Measurements from ENCODE around the gene CASP9. TPM values are rescaled to one million over a fixed set of nuclear protein-coding genes. Genes with fewer than 3 reads are reported as not detected.
"Not testable (repeated sequence)": the region's sequence is repeated elsewhere in the genome, so short reads cannot be mapped to it uniquely, and the experiment has no call there.

The CASP9 gene
- total RNA-seq, 4 donors from 2014 or later = 2.6 to 16.0 (median 8.1) TPM

GRCh38 chr1:15500184-15501178 lies 23.5 kb downstream of the CASP9 start:
- H3K36me3 ChIP-seq = no peaks in the 10 kb centered on the region
- H3K4me1 ChIP-seq = no peaks in the 10 kb centered on the region

DNA sequence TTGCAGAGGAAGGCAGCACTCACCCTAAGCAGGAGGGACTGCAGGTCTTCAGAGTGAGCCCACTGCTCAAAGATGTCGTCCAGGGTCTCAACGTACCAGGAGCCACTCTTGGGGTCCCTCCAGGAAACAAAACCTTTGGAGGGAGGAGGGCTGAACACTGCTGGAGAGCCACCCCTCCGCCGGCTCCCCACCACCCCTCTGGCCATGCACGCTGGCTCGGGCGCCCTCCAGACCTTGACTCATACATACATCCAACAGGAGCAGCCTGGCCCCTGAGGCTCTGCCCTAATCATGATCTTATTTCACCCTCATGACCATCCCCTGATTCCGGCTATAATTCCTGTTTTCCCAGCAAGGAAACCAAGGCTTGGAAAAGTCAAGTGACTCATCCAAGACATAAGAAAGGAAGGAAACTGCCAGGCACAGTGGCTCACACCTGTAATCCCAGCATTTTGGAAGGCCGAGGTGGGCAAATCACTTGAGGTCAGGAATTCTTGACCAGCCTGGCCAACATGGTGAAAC lies 30.1 kb downstream of the CASP9 start:
- no peak for DNase-seq
- no peak overlapping the region for H3K4me3 ChIP-seq
- no peaks in the 10 kb centered on the region for H3K36me3 ChIP-seq
- H3K4me1 ChIP-seq = no peaks in the 10 kb centered on the region
- no peak overlapping the region for H3K27ac ChIP-seq
- no peak for TF ChIP-seq POLR2A (IDR thresholded peaks at IDR 0.05)
- TF ChIP-seq, protein P1, sequence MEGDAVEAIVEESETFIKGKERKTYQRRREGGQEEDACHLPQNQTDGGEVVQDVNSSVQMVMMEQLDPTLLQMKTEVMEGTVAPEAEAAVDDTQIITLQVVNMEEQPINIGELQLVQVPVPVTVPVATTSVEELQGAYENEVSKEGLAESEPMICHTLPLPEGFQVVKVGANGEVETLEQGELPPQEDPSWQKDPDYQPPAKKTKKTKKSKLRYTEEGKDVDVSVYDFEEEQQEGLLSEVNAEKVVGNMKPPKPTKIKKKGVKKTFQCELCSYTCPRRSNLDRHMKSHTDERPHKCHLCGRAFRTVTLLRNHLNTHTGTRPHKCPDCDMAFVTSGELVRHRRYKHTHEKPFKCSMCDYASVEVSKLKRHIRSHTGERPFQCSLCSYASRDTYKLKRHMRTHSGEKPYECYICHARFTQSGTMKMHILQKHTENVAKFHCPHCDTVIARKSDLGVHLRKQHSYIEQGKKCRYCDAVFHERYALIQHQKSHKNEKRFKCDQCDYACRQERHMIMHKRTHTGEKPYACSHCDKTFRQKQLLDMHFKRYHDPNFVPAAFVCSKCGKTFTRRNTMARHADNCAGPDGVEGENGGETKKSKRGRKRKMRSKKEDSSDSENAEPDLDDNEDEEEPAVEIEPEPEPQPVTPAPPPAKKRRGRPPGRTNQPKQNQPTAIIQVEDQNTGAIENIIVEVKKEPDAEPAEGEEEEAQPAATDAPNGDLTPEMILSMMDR (IDR thresholded peaks at IDR 0.05) = no peak
- intact Hi-C loops (cut with DNase I; ENCODE audit: low total_unique reads) = no loop called here
- H3K27me3 ChIP-seq = no peaks in the 10 kb centered on the region
- H3K9me3 ChIP-seq = no peaks in the 10 kb centered on the region

More at GRCh38 chr1:15500184-15501178, 23.5 kb downstream of the CASP9 start:
- H3K9me3 ChIP-seq = no peaks in the 10 kb centered on the region
- H3K4me3 ChIP-seq = no peak overlapping the region
- DNase-seq = no peak
- H3K27me3 ChIP-seq = no peaks in the 10 kb centered on the region
- TF ChIP-seq, protein P1 (IDR thresholded peaks at IDR 0.05) = no peak
- no peak for TF ChIP-seq POLR2A (IDR thresholded peaks at IDR 0.05)
- no peak overlapping the region for H3K27ac ChIP-seq
- intact Hi-C loops (cut with DNase I; ENCODE audit: low total_unique reads) = no loop called here

DNA sequence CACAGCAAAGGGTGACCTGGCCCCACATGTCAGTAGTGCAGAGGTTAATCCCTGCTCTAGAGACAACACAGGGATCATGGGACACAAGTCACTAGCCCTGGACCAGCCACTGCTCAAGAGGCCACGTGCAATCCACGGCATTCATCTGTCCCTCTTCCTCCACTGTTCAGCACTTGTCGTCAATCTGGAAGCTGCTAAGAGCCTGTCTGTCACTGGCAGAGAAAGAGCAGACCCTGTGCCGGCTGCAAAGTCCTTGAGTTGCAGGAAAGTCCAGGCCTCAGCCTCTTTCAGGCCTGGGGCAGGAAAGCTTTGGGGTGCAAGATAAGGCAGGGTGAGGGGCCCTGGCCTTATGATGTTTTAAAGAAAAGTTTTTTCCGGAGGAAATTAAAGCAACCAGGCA lies 31.4 kb downstream of the CASP9 start:
- no peaks in the 10 kb centered on the region for H3K9me3 ChIP-seq
- TF ChIP-seq, protein P1 (IDR thresholded peaks at IDR 0.05) = no peak
- no peak for TF ChIP-seq POLR2A (IDR thresholded peaks at IDR 0.05)
- intact Hi-C loops (cut with DNase I; ENCODE audit: low total_unique reads) = no loop called here
- H3K4me3 ChIP-seq = no peak overlapping the region
- no peak for DNase-seq
- no peaks in the 10 kb centered on the region for H3K4me1 ChIP-seq
- H3K27ac ChIP-seq = no peak overlapping the region
- no peaks in the 10 kb centered on the region for H3K27me3 ChIP-seq
- no peaks in the 10 kb centered on the region for H3K36me3 ChIP-seq

DNA sequence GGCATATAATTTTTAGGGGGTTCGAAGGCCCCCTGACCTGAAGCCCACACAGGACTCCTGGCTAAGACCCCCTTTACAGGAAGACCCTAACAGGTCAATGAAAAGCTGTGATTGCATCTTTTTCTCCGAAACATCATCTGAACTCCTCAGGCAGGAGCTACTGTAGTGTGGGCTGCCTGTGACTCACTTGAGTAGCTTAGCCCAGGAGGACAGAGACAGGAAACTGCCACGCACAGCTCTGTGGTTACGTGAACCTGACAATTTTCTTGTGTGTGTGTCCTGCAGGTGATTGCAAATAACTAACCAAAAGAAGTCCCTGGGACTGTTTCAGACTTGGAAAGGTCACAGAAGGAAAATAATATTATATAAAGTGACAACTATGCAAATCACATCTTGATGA lies 33.0 kb downstream of the CASP9 start:
- H3K27ac ChIP-seq; H3K9me3 ChIP-seq; DNase-seq; H3K4me3 ChIP-seq; H3K27me3 ChIP-seq; H3K36me3 ChIP-seq; H3K4me1 ChIP-seq; intact Hi-C loops (cut with DNase I; ENCODE audit: low total_unique reads): not testable (repeated sequence)

- Histone ChIP-seq H3K36me3 (no peaks in the 10 kb centered on the region), H3K9me3 (no peaks in the 10 kb centered on the region), H3K4me3 (no peak overlapping the region), H3K27ac (no peak overlapping the region), H3K27me3 (no peaks in the 10 kb centered on the region), H3K4me1 (no peaks in the 10 kb centered on the region)
- intact Hi-C loops (cut with DNase I; ENCODE audit: low total_unique reads) = no loop called here
- no peak for TF ChIP-seq POLR2A (IDR thresholded peaks at IDR 0.05)
- TF ChIP-seq, protein P1 (IDR thresholded peaks at IDR 0.05) = no peak
- no peak for DNase-seq
Observed at GRCh38 chr1:15489052-15489736, 34.8 kb downstream of the CASP9 start.
